SJCRH30 (cell line): ENCODE data around the gene KIF6. TPM values are rescaled to one million over a fixed set of nuclear protein-coding genes. Genes with fewer than 3 reads are reported as not detected.
"Not testable (repeated sequence)": the region's sequence is repeated elsewhere in the genome, so short reads cannot be mapped to it uniquely, and the experiment has no call there.

Experiments
- DNase-seq, 2 experiments: peaks; one replicate each; pipeline ENCODE4 v3.0.0-alpha.2; 2015 to 2020
- H3K27ac ChIP-seq: fragments of 250-450 bp; sonication (Bioruptor Pico); 2 replicates; pipeline ENCODE4 v1.5.1; 2020; ENCODE audit warnings: mild to moderate bottlenecking, moderate library complexity
- H3K27me3 ChIP-seq: fragments of 250-450 bp; sonication (Bioruptor Pico); 2 replicates; pipeline ENCODE4 v1.5.1; 2020; ENCODE audit warnings: mild to moderate bottlenecking, moderate library complexity
- H3K36me3 ChIP-seq: fragments of 250-450 bp; sonication (Bioruptor Pico); 2 replicates; pipeline ENCODE4 v1.5.1; 2020; ENCODE audit warnings: mild to moderate bottlenecking, moderate library complexity
- H3K4me1 ChIP-seq: fragments of 250-450 bp; sonication (Bioruptor Pico); 2 replicates; pipeline ENCODE4 v1.5.1; 2020; ENCODE audit warnings: mild to moderate bottlenecking, moderate library complexity
- H3K4me3 ChIP-seq: fragments of 250-450 bp; sonication (Bioruptor Pico); 2 replicates; pipeline ENCODE4 v1.5.1; 2020; ENCODE audit warnings: mild to moderate bottlenecking, moderate library complexity
- H3K9me3 ChIP-seq: fragments of 250-450 bp; sonication (Bioruptor Pico); replicated peaks from 2 replicates; pipeline ENCODE4 v1.5.1; 2020; ENCODE audit warnings: mild to moderate bottlenecking, moderate library complexity
- total RNA-seq: library from RNA; depleted of rRNA; stranded (reverse); fragments of >200 nt; shearing (Covaris generic); gene quantifications from 2 replicates; pipeline ENCODE4 v1.2.3, GENCODE V29; 2014

Gene KIF6
- total RNA-seq, 1 experiment from 2014 or later, result 0.22 TPM

DNA sequence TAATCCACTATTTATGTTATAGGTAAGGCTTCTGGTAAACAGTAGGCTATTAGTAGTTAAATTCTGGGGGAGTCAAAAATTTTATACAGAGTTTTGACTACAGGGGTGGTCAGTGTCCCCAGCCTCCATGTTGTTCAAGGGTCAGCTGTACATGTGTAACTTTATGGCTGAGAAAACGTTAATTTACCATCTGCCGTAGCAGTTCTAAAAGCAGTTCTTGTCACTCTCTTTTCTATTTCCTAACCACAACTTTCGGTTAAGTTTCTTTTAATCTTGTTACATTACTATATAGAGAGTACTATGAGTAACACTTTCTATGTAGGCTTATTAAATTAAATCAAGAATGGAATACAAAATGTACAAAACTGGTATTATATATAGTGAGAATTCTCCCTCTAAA, 21.6 kb upstream of the KIF6 start:
- H3K27ac ChIP-seq, result no peak overlapping the region
- no peak for DNase-seq
- H3K27me3 ChIP-seq, result no peaks in the 10 kb centered on the region; the same call in 1 of the 2 replicates
- no peaks in the 10 kb centered on the region for H3K9me3 ChIP-seq
- H3K4me1 ChIP-seq, result no peaks in the 10 kb centered on the region
- H3K4me3 ChIP-seq, result no peak overlapping the region
- no peaks in the 10 kb centered on the region for H3K36me3 ChIP-seq

DNA sequence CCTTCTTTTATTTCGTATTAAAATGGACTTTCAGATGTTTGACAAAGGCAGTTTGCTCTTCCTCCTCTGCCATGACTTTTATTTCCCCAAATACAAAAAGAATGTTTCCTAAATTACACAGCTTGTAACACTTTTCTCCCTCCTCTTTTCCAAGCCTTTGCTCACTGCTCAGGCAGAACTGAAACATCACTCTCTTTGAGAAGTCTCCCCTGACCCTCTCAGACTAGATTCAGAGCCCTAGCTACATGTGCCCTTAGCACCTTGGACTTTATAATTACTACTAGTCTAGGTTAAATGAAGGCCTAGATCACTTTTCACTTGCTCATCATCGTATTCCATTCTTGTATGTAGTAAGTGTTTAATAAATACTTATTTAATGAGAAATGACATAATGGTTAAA, 8.5 kb upstream of the KIF6 start:
- Histone ChIP-seq H3K4me1 (no peaks in the 10 kb centered on the region), H3K27me3 (no peaks in the 10 kb centered on the region), H3K36me3 (no peaks in the 10 kb centered on the region), H3K4me3 (no peak overlapping the region), H3K27ac (no peak overlapping the region), H3K9me3 (no peaks in the 10 kb centered on the region)
- no peak for DNase-seq

DNA sequence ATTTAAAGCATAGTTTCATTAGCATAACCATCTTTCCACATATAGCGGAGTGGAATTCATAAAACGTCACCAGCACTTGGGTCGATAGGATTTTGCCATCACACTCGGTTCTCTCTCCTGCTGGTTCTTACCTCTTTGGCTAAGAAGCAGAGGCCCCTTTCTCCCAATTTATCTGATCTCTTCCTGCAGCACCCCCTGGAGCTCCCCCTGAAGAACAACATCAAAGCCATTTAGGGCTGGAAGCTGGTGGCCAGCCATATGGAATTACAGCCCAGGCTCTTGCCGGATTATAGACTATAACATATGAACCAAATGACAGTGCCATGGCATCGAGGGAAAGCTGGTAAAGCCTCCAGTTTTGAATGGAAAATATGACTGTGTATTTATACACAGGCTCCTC, 6.4 kb upstream of the KIF6 start:
- Histone ChIP-seq H3K27ac (no peak overlapping the region), H3K9me3 (no peaks in the 10 kb centered on the region), H3K4me1 (no peaks in the 10 kb centered on the region), H3K4me3 (no peak overlapping the region), H3K27me3 (no peaks in the 10 kb centered on the region), H3K36me3 (no peaks in the 10 kb centered on the region)
- DNase-seq, result no peak

DNA sequence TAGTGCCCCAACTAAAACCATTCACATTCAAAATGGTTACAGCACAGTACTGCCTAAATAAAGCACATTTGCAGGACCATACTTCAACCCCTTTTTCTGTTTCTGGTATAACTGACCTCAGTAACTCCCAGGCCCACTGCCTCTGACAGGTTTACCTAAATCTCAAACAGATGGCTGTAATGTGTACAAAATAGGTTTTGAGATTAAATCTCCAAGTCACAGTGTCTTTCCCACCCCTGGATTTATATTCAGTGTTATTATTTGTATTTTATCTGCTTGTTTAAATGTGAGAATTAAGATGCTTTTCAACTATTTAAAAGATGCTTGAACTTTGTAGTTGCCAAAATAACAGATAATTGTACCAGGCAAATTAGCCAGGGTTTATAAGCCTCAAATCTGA, 4.7 kb upstream of the KIF6 start:
- H3K36me3 ChIP-seq, result no peaks in the 10 kb centered on the region
- H3K4me3 ChIP-seq, result no peak overlapping the region
- no peaks in the 10 kb centered on the region for H3K9me3 ChIP-seq
- no peak for DNase-seq
- no peaks in the 10 kb centered on the region for H3K4me1 ChIP-seq
- H3K27me3 ChIP-seq, result no peaks in the 10 kb centered on the region
- no peak overlapping the region for H3K27ac ChIP-seq

DNA sequence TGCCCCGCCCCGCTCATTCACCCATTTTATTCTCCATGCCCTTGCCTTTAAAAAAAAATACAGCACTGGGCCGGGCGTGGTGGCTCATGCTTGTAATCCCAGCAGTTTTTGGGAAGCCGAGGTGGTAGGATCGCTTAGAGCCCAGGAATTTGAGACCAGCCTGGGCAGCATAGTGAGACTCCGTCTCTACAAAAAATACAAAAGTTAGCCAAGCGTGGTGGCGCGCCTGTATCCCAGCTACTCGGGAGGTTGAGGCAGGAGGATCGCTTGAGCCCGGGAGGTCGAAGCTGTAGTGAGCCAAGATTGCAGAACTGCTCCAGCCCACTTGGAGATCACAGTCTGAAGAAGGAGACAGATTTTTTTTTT, 407 bp upstream of the KIF6 start:
- H3K36me3 ChIP-seq, result no peaks in the 10 kb centered on the region
- no peaks in the 10 kb centered on the region for H3K27me3 ChIP-seq
- no peak for DNase-seq

DNA sequence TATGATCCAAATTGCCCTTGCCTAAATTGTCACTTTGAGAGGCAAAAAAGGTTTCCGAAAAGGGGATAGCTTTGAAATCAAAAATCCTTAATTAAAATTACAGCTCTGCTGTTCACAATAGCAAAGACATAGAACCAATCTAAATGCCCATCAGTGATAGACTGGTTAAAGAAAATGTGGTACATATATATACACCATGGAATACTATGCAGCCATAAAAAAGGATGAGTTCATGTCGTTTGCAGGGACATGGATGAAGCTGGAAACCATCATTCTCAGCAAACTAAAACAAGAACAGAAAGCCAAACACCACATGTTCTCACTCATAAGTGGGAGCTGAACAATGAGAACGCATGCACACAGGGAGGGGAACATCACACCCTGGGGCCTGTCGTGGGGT, 1.9 kb downstream of the KIF6 start:
- not testable (repeated sequence) for H3K4me1 ChIP-seq, H3K27me3 ChIP-seq, H3K27ac ChIP-seq, H3K9me3 ChIP-seq, H3K36me3 ChIP-seq, DNase-seq, H3K4me3 ChIP-seq

More for the DNA sequence above, 407 bp upstream of the KIF6 start:
- Histone ChIP-seq H3K9me3 (no peaks in the 10 kb centered on the region), H3K27ac (no peak overlapping the region), H3K4me3 (no peak overlapping the region; the same call in 1 of the 2 replicates), H3K4me1 (no peaks in the 10 kb centered on the region)

DNA sequence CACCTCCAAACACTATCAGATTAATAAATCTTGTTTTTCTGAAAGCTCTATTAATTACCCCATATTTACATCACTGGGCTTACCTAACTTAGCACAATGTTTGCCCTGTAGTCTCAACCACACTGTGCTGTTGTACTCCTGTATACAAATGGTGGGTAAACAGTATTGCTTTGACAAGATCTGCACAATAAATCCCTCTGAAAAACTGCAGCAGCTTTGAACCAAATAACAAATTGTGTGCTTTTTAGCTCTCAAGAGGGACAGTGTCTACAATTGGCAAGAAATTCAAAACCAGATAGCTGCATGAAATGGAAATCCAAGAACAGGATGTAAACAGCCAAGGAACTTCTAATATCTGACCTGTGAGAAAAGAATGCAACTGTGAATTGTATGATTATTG, 10.4 kb downstream of the KIF6 start:
- Histone ChIP-seq H3K36me3 (no peaks in the 10 kb centered on the region), H3K4me3 (no peak overlapping the region), H3K4me1 (no peaks in the 10 kb centered on the region), H3K27ac (no peak overlapping the region), H3K9me3 (no peaks in the 10 kb centered on the region), H3K27me3 (0 out of 2 replicates have a peak, but pooled peaks cover 4% of the 10 kb centered on the region)
- DNase-seq, result no peak

DNA sequence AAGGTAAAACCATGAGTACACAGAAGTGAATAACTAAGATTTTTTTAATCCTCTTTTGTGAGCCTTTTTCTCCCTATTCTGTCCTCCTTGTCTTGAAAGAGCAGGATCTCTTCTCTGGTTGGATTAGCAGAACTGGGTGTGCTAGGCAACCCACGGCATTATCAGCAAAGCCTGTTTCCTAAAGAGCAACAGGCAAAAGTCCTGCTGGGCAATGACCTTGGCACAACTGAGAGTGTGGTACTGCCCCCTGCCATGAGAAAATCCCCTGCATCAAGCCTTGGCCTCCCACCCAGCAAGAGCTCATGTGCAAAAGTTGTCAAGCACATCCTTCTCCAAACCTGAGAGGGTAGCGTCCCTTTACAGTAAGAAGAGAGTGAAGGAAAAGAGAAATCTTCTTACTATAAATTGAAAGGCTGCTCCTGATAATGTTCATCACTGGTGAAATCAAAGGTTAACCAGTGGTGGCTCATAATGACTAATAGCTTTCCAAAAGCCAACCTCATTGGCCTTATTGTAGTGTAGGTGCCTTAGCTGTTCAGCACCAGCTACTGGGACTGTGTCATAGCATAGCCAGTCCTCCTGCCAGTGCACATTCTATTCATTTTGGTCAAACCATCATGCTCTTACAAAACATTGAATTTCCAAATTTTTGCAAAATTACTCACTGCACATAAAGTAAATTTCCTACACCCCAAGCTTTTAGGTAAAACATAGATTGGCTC, 17.1 kb downstream of the KIF6 start:
- Histone ChIP-seq H3K9me3 (no peaks in the 10 kb centered on the region), H3K4me3 (no peak overlapping the region), H3K4me1 (no peaks in the 10 kb centered on the region), H3K36me3 (no peaks in the 10 kb centered on the region), H3K27me3 (0 out of 2 replicates have a peak, but pooled peaks cover 4% of the 10 kb centered on the region), H3K27ac (no peak overlapping the region)
- DNase-seq, result no peak

DNA sequence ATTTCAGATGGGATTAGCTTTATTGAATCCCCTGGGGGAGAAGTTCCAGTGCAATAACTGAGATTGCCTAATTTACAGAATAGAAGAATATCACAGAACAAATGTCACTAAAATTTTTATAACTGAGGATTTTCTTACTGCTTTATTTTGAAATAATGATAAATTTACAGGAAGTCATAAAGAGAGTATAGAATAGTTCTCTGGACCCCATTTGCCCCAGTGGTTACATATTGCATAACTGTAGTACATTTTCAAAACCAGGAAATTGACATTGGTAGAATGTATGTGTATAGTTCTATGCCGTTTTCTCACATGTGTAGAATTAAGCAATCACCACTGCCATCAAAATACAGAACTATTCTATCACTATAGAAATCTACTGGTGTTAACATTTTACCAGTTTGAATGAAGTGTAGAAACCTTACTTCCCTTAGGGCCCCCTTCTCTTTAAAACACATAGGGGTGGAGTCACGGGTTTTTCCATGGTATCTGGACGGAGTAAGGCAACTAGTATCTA, 18.3 kb downstream of the KIF6 start:
- no peak for DNase-seq
- Histone ChIP-seq H3K27me3 (0 out of 2 replicates have a peak, but pooled peaks cover 2% of the 10 kb centered on the region), H3K9me3 (no peaks in the 10 kb centered on the region), H3K27ac (no peak overlapping the region), H3K4me3 (no peak overlapping the region), H3K36me3 (no peaks in the 10 kb centered on the region), H3K4me1 (no peaks in the 10 kb centered on the region)

DNA sequence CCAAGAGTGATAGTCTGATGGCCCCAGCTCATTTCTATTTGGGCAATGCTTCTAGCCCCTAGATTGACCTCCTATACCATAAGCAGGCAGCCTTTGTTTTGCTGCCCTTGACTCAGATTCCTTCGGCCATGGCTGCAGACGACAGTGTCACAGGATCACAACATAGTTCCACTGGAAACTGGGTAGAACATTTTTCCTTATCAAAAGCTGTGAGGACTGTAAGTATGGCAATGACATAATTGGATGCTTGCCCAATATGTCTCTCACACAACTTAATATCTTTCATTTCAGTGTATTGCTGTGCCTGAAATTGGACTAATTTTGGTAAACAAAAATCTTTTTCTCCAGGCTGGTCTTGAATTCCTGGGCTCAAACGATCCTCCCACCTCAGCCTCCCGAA, 22.9 kb downstream of the KIF6 start:
- no peak overlapping the region for H3K27ac ChIP-seq
- H3K4me3 ChIP-seq, result no peak overlapping the region
- H3K27me3 ChIP-seq, result no peaks in the 10 kb centered on the region
- no peaks in the 10 kb centered on the region for H3K36me3 ChIP-seq
- no peaks in the 10 kb centered on the region for H3K9me3 ChIP-seq
- DNase-seq, result no peak
- no peaks in the 10 kb centered on the region for H3K4me1 ChIP-seq

DNA sequence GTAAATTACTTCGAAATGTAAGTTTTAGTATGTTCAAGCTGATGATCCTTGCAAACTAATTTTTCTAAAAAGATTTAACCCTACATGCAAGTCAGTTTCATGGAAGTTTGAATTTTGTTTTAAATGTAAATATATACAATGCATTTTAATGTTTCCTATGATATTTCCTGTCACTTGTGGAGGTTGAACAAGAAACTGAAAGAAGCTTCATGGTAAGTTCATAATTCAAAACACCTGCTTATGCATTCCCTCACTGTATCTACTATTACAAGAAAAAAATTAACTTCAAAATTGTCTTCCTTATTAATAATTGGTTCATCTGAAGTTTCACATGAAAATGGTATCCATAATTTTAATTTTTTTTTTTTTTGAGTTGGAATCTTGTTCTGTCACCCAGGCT, 24.8 kb downstream of the KIF6 start:
- H3K27me3 ChIP-seq, result no peaks in the 10 kb centered on the region; the same call in 1 of the 2 replicates

DNA sequence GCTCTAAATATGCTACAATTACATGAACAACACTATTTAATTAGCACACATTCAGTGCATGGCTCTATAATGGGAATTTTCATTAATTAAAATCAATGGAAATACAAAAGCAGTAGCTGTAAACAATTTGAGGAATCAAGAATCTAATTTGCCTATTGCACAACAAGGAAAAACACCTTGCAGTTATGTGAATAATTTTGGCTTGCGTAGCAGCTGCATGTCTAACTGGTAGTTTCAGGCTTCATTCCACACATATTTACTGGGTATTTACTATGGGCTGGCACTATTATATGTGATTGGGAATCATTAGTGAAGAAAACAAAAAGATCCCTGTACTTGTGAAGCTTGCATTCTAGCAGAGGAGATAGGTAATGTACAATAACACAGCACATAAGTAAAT, 26.4 kb downstream of the KIF6 start:
- no peak overlapping the region for H3K27ac ChIP-seq
- no peaks in the 10 kb centered on the region for H3K4me1 ChIP-seq
- DNase-seq, result no peak
- H3K36me3 ChIP-seq, result no peaks in the 10 kb centered on the region
- no peaks in the 10 kb centered on the region for H3K9me3 ChIP-seq
- no peak overlapping the region for H3K4me3 ChIP-seq
- H3K27me3 ChIP-seq, result no peaks in the 10 kb centered on the region; the same call in 1 of the 2 replicates

More for the DNA sequence above, 24.8 kb downstream of the KIF6 start:
- Histone ChIP-seq H3K36me3 (no peaks in the 10 kb centered on the region), H3K4me1 (no peaks in the 10 kb centered on the region), H3K27ac (no peak overlapping the region), H3K9me3 (no peaks in the 10 kb centered on the region), H3K4me3 (no peak overlapping the region)
- no peak for DNase-seq

DNA sequence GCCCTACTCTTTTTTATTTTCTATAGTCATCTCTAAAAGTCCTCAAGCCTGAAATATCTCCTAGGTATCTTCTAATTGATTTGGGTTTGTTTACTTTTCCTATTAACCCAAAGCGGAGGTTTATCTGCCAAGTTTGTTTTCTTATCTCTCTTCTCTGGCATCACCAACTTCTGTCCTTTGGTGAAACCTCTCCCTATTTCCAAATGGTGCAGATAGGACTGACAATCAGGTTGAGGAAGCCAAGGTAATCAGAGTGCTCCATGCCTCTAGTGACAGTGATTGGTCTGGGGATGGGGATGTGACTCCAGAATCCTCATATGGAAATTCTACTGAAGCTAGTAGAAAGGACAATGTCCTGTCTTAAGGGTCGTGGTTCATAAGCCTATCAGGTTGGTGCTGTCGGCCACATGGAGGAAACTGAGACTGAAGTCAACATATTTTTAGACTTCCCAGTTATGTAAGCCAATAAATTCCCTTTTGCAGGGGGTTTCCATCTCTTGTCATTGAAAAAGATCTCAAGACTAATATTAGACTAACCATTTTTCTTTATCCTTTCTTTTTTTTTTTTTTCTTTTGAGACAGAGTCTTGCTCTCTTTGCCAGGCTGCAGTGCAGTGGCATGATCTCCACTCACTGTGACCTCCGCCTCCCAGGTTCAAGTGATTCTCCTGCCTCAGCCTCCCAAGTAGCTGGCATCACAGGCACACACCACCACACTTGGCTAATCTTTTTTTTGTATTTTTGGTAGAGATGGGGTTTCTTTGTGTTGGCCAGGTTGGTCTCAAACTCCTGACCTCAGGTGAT, 28.0 kb downstream of the KIF6 start:
- Histone ChIP-seq H3K36me3 (no peaks in the 10 kb centered on the region), H3K4me3 (no peak overlapping the region), H3K27me3 (no peaks in the 10 kb centered on the region; the same call in 1 of the 2 replicates), H3K27ac (no peak overlapping the region), H3K9me3 (no peaks in the 10 kb centered on the region), H3K4me1 (no peaks in the 10 kb centered on the region)
- no peak for DNase-seq

DNA sequence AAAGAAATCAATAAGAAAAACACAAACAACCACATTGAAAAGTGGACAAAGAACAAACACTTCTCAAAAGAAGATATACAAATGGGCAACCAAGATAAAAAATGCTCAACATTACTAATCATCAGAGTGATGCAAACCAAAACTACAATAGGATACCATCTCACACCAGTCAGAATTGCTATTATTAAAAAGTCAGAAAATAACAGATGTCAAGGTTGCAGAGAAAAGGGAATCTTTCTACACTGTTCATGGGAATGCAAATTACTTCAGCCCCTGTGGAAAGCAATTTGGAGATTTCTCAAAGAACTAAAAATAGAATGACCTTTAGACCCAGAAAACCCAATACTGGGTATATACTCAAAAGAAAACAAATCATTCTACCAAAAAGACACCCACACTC, 29.8 kb downstream of the KIF6 start:
- no peaks in the 10 kb centered on the region for H3K9me3 ChIP-seq
- H3K27me3 ChIP-seq, result no peaks in the 10 kb centered on the region; the same call in 1 of the 2 replicates
- no peaks in the 10 kb centered on the region for H3K36me3 ChIP-seq
- DNase-seq, result no peak
- H3K4me3 ChIP-seq, result no peak overlapping the region
- H3K27ac ChIP-seq, result no peak overlapping the region
- H3K4me1 ChIP-seq, result no peaks in the 10 kb centered on the region

DNA sequence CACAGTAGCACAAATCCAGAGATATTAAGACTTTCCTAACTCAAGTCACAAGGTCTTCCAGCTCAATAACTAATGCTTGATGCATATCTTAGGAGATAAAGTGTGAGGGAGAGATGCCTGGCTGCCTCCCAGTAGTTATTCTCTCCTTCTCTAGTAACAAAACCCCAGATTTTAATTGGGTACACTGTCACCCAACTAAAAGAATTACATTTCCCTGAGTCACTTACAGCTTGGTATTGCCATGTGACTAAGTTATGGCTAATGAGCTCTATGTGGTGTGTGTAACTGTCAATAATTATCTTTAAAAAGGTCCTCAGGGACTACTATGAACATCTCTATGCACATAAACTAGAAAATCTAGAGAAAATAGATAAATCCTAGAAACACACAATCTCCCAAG, 32.0 kb downstream of the KIF6 start:
- Histone ChIP-seq H3K4me1 (no peaks in the 10 kb centered on the region), H3K4me3 (no peak overlapping the region), H3K36me3 (no peaks in the 10 kb centered on the region), H3K27ac (no peak overlapping the region), H3K27me3 (no peaks in the 10 kb centered on the region; the same call in 1 of the 2 replicates), H3K9me3 (no peaks in the 10 kb centered on the region)
- DNase-seq, result no peak
